B cell (primary cell): ENCODE measurements around the gene SDSL. TPM values are rescaled to one million over a fixed set of nuclear protein-coding genes. Genes with fewer than 3 reads are reported as not detected.

Source experiments
- ATAC-seq: fragments of 200-7000 bp; cut with Tn5 transposase; one replicate; pipeline ENCODE4 v1.10.0; 2021; ENCODE audit warnings: low read depth, mild to moderate bottlenecking, moderate number of reproducible peaks, moderate library complexity
- CTCF ChIA-PET: fragments of 350-600 bp; sonication (Branson Sonifier 250); formaldehyde crosslinking; loops from one replicate; lab custom pipeline; 2021; ENCODE audit warnings: antibody characterized with exemption, inconsistent platforms; lab: Charles Lee
- POLR2A ChIA-PET: fragments of 350-600 bp; sonication (Branson Sonifier 250); formaldehyde crosslinking; loops from one replicate; lab custom pipeline; 2021; ENCODE audit warnings: antibody characterized with exemption; lab: Charles Lee
- DNase-seq: peaks from one replicate; pipeline ENCODE4 v3.0.0; 2013
- H2AFZ ChIP-seq: 2 replicates; pipeline ENCODE4 v1.6.1; 2012; ENCODE audit warnings: mild to moderate bottlenecking, low read depth, low read length; ENCODE audit not compliant: insufficient read depth, poor library complexity, severe bottlenecking
- H3K27ac ChIP-seq, 2 donors: 1 replicate in 1 of 2; 2 replicates in 1 of 2; pipeline ENCODE4 v1.5.1; 2012 to 2013; ENCODE audit warnings: low read length in 2 of 2, mild to moderate bottlenecking in 2 of 2, moderate library complexity in 1 of 2
- H3K27me3 ChIP-seq, 4 experiments: fragments of 200-600 bp in 1 of 4; sonication (generic) in 1 of 4; replicated peaks in 1 of 4; 1 replicate in 2 of 4; 2 replicates in 2 of 4; pipeline versions ENCODE4 v1.6.1 to v1.7.0; 2013 to 2016; ENCODE audit warnings: low read length in 3 of 4, mild to moderate bottlenecking in 2 of 4, mixed read lengths in 1 of 4, moderate library complexity in 1 of 4; ENCODE audit not compliant: insufficient read depth in 4 of 4, control insufficient read depth in 3 of 4; ENCODE audit errors: control extremely low read depth in 1 of 4
- H3K36me3 ChIP-seq, 2 experiments: replicated peaks in 1 of 2; 1 replicate in 1 of 2; 2 replicates in 1 of 2; pipeline versions ENCODE4 v1.6.1 to v1.7.1; 2013; ENCODE audit warnings: low read length in 1 of 2; ENCODE audit not compliant: insufficient read depth in 2 of 2, control insufficient read depth in 1 of 2; ENCODE audit errors: control extremely low read depth in 1 of 2, extremely low read depth in 1 of 2
- H3K4me1 ChIP-seq, 2 donors: fragments of 200-600 bp in 1 of 2; sonication (generic) in 1 of 2; 1 replicate in 1 of 2; 2 replicates in 1 of 2; pipeline versions ENCODE4 v1.5.1 to v1.6.1; 2013 to 2017; ENCODE audit warnings: low read length in 2 of 2; ENCODE audit not compliant: control insufficient read depth in 2 of 2, insufficient read depth in 2 of 2
- H3K4me2 ChIP-seq: replicated peaks from 2 replicates; pipeline ENCODE3; 2012; ENCODE audit warnings: mild to moderate bottlenecking, low read depth, low read length; ENCODE audit not compliant: poor library complexity, severe bottlenecking
- H3K4me3 ChIP-seq, 5 experiments: fragments of 200-600 bp in 1 of 5; sonication (generic) in 1 of 5; 1 replicate in 3 of 5; 2 replicates in 2 of 5; pipeline versions ENCODE4 v1.5.1 to v1.7.0; 2011 to 2016; ENCODE audit warnings: low read length in 4 of 5, mild to moderate bottlenecking in 4 of 5, low read depth in 2 of 5, control low read depth in 1 of 5, moderate library complexity in 1 of 5; ENCODE audit not compliant: insufficient read depth in 1 of 5; ENCODE audit errors: control extremely low read depth in 1 of 5, extremely low read depth in 1 of 5
- H3K79me2 ChIP-seq: fragments of 200-600 bp; sonication (generic); one replicate; pipeline ENCODE4 v1.6.0; 2016; ENCODE audit warnings: low read length; ENCODE audit not compliant: control insufficient read depth, insufficient read depth
- H3K9ac ChIP-seq: fragments of 200-600 bp; sonication (generic); 2 replicates; pipeline ENCODE4 v1.6.1; 2017; ENCODE audit warnings: mild to moderate bottlenecking, low read length, moderate library complexity
- H3K9me3 ChIP-seq, 3 donors: one replicate each; pipeline versions ENCODE4 v1.6.1 to v1.7.1; 2013; ENCODE audit warnings: low read length in 2 of 3; ENCODE audit not compliant: control insufficient read depth in 2 of 3, insufficient read depth in 1 of 3; ENCODE audit errors: control extremely low read depth in 1 of 3
- H4K20me1 ChIP-seq: 2 replicates; pipeline ENCODE4 v1.6.0; 2012; ENCODE audit warnings: mild to moderate bottlenecking, low read length; ENCODE audit not compliant: insufficient read depth, control insufficient read depth, poor library complexity, severe bottlenecking
- H3K27ac Mint-ChIP-seq: one replicate; pipeline ENCODE4 v1.8.0; 2021; ENCODE audit warnings: mixed read lengths
- H3K27me3 Mint-ChIP-seq: one replicate; pipeline ENCODE4 v1.8.0; 2021; ENCODE audit warnings: mixed read lengths
- H3K4me1 Mint-ChIP-seq: one replicate; pipeline ENCODE4 v1.8.0; 2021; ENCODE audit warnings: mixed read lengths
- H3K4me3 Mint-ChIP-seq: one replicate; pipeline ENCODE4 v1.8.0; 2021; ENCODE audit warnings: mixed read lengths
- H3K9me3 Mint-ChIP-seq: one replicate; pipeline ENCODE4 v1.8.0; 2022; ENCODE audit warnings: mixed read lengths; ENCODE audit not compliant: insufficient read depth
- CTCF ChIP-seq: fragments of 200-600 bp; IDR thresholded peaks from one replicate; pipeline ENCODE4 v1.8.0; 2022; ENCODE audit warnings: antibody characterized with exemption, mild to moderate bottlenecking
- EZH2 ChIP-seq: IDR thresholded peaks from 2 replicates; pipeline ENCODE4 v1.6.1; 2012; ENCODE audit warnings: borderline replicate concordance, low read depth, mild to moderate bottlenecking, moderate library complexity, low read length; ENCODE audit not compliant: insufficient read depth, poor library complexity, severe bottlenecking
- WGBS: methylation state at CpG from one replicate; pipeline ENCODE4 v1.1.5; 2013; ENCODE audit warnings: missing lambda C conversion rate; ENCODE audit not compliant: insufficient coverage; 5-methylcytosine and 5-hydroxymethylcytosine counted together
- intact Hi-C: fragments of 100-400 bp; cut with micrococcal nuclease; formaldehyde crosslinking; loops from one replicate; pipeline ENCODE4 v1.10.0; 2022
- polyA plus RNA-seq: library from polyadenylated mRNA; depleted of rRNA; stranded (reverse); fragments of >200 nt; gene quantifications from 2 replicates; pipeline ENCODE4 v1.2.3, GENCODE V29; 2012
- total RNA-seq, 2 donors: library from RNA; stranded (reverse); fragments of 120-200 nt in 1 of 2; gene quantifications; 1 replicate in 1 of 2; 2 replicates in 1 of 2; pipeline versions ENCODE4 v1.2.3 to v1.2.4, GENCODE V29; 2013 to 2022

SDSL gene
- total and polyA plus RNA-seq, 2 donors (not counting 1 experiment from before 2014, with no cell fraction given): 0.15 to 0.64 TPM

GRCh38 chr12:113470871-113471618 is 48.9 kb downstream of the SDSL start:
- peaks cover 0 to 37% (median 0%) of the 10 kb centered on the region in 3 donors for H3K9me3 ChIP-seq

More at GRCh38 chr12:113470871-113471618, 48.9 kb downstream of the SDSL start:
- ATAC-seq (no peak), DNase-seq (no peak)
- 10% methylated on average over 49 of the region's 53 CpGs for WGBS
- H3K27me3 Mint-ChIP-seq: peaks cover 68% of the 10 kb centered on the region
- peaks cover 37% of the 10 kb centered on the region for H3K4me1 Mint-ChIP-seq
- no peak overlapping the region for H3K27ac Mint-ChIP-seq
- Histone ChIP-seq H3K27ac (no peak overlapping the region), H3K79me2 (no peaks in the 10 kb centered on the region), H3K36me3 (no peaks in the 10 kb centered on the region), H4K20me1 (no peaks in the 10 kb centered on the region), H3K27me3 (peaks cover 0 to 98% (median 70%) of the 10 kb centered on the region in 4 experiments), H3K4me1 (peaks cover 27 to 48% of the 10 kb centered on the region in 2 donors), H2AFZ (no peak overlapping the region), H3K9ac (no peak overlapping the region), H3K4me3 (no peak overlapping the region), H3K4me2 (no peak overlapping the region)
- no peaks in the 10 kb centered on the region for H3K9me3 Mint-ChIP-seq
- POLR2A ChIA-PET: no interaction called here
- no peak for TF ChIP-seq CTCF
- no peak for TF ChIP-seq EZH2
- intact Hi-C loops: no loop called here
- CTCF ChIA-PET: no interaction called here
- no peak overlapping the region for H3K4me3 Mint-ChIP-seq
